A673 (cell line): ENCODE measurements around the gene GLUL. TPM values are rescaled to one million over a fixed set of nuclear protein-coding genes. Genes with fewer than 3 reads are reported as not detected.
A peak's percentile ranks its signal among the peaks of the same experiment; 100 is the strongest.

Experiments used
- BruUV-seq: library from RNA; stranded (reverse); fragments of 400-500 nt; replicated peaks from 2 replicates; lab custom pipeline; 2021; lab: Mats Ljungman, UMichigan
- CTCF ChIA-PET: fragments of 300-600 bp; sonication (Branson Sonifier 250); formaldehyde crosslinking; loops from one replicate; lab custom pipeline; 2022; ENCODE audit warnings: antibody characterized with exemption; lab: Charles Lee
- POLR2A ChIA-PET: fragments of 300-600 bp; sonication (Branson Sonifier 250); formaldehyde crosslinking; loops from one replicate; lab custom pipeline; 2022; ENCODE audit warnings: antibody characterized with exemption; ENCODE audit not compliant: low non-redundant PET; lab: Charles Lee
- DNase-seq: peaks from one replicate; pipeline ENCODE4 v3.0.0-alpha.2; 2015; ENCODE audit warnings: low spot score
- H3K27ac ChIP-seq: fragments of 200-600 bp; sonication (generic); 2 replicates; pipeline ENCODE4 v1.5.1; 2016; ENCODE audit warnings: mixed run types, low read depth, mild to moderate bottlenecking, mixed read lengths, antibody characterized with exemption, low read length; ENCODE audit not compliant: poor library complexity, severe bottlenecking
- H3K27me3 ChIP-seq: fragments of 200-600 bp; sonication (generic); replicated peaks from 2 replicates; pipeline ENCODE4 v1.6.1; 2017; ENCODE audit warnings: mixed run types, low read depth, mild to moderate bottlenecking, mixed read lengths, antibody characterized with exemption, low read length; ENCODE audit not compliant: insufficient read depth, poor library complexity
- H3K36me3 ChIP-seq: fragments of 200-600 bp; sonication (generic); 2 replicates; pipeline ENCODE4 v1.6.1; 2016; ENCODE audit warnings: mixed run types, mild to moderate bottlenecking, mixed read lengths, antibody characterized with exemption, low read length; ENCODE audit not compliant: insufficient read depth, poor library complexity, severe bottlenecking
- H3K4me1 ChIP-seq: fragments of 200-600 bp; sonication (generic); 2 replicates; pipeline ENCODE4 v1.6.1; 2017; ENCODE audit warnings: mixed run types, mild to moderate bottlenecking, mixed read lengths, antibody characterized with exemption, low read length; ENCODE audit not compliant: insufficient read depth, poor library complexity, severe bottlenecking
- H3K4me3 ChIP-seq: fragments of 200-600 bp; sonication (generic); 2 replicates; pipeline ENCODE4 v1.5.1; 2016; ENCODE audit warnings: low read depth, mixed run types, mild to moderate bottlenecking, mixed read lengths, low read length; ENCODE audit not compliant: poor library complexity, severe bottlenecking
- H3K9me3 ChIP-seq: fragments of 200-600 bp; sonication (generic); 2 replicates; pipeline ENCODE4 v1.6.1; 2016; ENCODE audit warnings: mixed run types, low read depth, mild to moderate bottlenecking, mixed read lengths, antibody characterized with exemption, low read length; ENCODE audit not compliant: poor library complexity, severe bottlenecking
- EZH2 ChIP-seq: fragments of 200-600 bp; sonication (generic); IDR thresholded peaks from 2 replicates; pipeline ENCODE4 v1.6.1; 2017; ENCODE audit warnings: borderline replicate concordance, low read depth, mild to moderate bottlenecking, mixed read lengths, antibody characterized with exemption, low read length; ENCODE audit not compliant: poor library complexity, severe bottlenecking
- intact Hi-C: fragments of 100-400 bp; cut with micrococcal nuclease; formaldehyde crosslinking; loops from one replicate; pipeline ENCODE4 v1.10.0; 2022; ENCODE audit not compliant: unreplicated experiment
- total RNA-seq: library from RNA; stranded (reverse); gene quantifications from 2 replicates; pipeline ENCODE4 v1.2.3, GENCODE V29; 2021
- TF ChIP-seq, protein P1 (sequence below): fragments of 300-800, 200-600 bp; sonication (generic); conservative IDR thresholded peaks from 2 replicates; pipeline ENCODE4 v1.5.1; 2017; ENCODE audit warnings: low read depth, mild to moderate bottlenecking, antibody characterized with exemption, low read length, moderate library complexity, mixed read lengths

The GLUL gene
- total RNA-seq, 1 experiment from 2014 or later: 260 TPM

DNA sequence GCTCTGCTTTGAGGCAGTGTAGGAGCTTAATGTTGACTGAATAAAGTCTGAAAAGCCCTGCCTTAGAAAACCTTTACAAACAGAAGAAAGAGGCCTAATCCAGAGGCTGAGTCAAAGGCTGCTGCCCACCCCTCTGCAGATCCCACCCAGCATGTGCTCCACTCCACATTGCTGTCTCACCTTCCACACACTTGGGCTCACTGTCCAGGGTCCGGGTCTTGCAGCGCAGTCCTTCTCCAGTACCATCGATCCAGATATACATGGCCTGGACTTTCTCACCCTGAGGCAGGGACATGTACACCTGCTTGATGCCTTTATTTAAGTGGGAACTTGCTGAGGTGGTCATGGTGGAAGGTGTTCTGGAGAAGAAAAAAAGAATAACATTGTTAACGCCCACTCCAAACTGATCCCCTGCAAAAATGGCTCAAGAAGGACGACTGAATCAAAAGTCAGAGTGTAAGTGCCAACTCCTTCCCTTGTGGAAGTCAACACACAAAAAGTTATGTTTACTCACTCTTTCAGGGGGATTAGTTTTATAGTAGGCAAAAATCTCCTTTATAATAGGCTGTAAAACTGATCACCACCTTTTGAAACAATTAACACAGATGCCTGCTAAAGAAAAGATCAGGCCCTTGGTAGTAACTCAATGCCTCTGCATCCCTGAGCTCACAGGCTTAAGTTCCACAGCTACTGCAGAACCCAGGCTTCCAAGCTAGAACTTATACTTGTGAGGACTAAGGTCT, 3.0 kb downstream of the GLUL start:
- H3K4me3 ChIP-seq: peak overlapping the region; percentile 98
- CTCF ChIA-PET: no interaction called here
- intact Hi-C loops: no loop called here
- H3K27ac ChIP-seq: no peak overlapping the region
- POLR2A ChIA-PET: no interaction called here
- H3K36me3 ChIP-seq: peaks cover 58% of the 10 kb centered on the region
- no peaks in the 10 kb centered on the region for H3K27me3 ChIP-seq
- peaks cover 5% of the 10 kb centered on the region for H3K4me1 ChIP-seq
- TF ChIP-seq EZH2: no peak
- TF ChIP-seq, protein P1, sequence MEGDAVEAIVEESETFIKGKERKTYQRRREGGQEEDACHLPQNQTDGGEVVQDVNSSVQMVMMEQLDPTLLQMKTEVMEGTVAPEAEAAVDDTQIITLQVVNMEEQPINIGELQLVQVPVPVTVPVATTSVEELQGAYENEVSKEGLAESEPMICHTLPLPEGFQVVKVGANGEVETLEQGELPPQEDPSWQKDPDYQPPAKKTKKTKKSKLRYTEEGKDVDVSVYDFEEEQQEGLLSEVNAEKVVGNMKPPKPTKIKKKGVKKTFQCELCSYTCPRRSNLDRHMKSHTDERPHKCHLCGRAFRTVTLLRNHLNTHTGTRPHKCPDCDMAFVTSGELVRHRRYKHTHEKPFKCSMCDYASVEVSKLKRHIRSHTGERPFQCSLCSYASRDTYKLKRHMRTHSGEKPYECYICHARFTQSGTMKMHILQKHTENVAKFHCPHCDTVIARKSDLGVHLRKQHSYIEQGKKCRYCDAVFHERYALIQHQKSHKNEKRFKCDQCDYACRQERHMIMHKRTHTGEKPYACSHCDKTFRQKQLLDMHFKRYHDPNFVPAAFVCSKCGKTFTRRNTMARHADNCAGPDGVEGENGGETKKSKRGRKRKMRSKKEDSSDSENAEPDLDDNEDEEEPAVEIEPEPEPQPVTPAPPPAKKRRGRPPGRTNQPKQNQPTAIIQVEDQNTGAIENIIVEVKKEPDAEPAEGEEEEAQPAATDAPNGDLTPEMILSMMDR: no peak
- no peaks in the 10 kb centered on the region for H3K9me3 ChIP-seq
- BruUV-seq: no TSS peak
- no peak for DNase-seq

DNA sequence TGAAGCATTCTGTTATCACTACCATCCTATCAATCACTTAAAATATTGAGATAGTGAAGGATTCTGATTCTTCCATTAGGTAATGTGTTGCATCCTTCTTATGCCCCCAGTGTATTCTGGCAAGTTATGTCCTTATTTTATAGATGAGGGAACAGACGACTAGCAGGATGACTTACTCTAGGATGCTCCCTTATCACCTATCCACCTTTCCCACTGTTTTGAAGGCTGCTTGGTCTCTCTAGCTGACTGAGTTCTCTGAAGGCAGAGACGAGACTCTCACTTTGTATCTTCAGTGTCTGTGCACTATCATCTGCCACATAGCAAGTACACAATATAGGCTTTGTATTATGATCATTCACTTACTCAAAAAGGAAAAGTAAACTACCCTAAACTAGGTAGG, 4.0 kb downstream of the GLUL start:
- H3K27me3 ChIP-seq: no peaks in the 10 kb centered on the region
- peaks cover 4% of the 10 kb centered on the region for H3K4me1 ChIP-seq
- no peak overlapping the region for H3K27ac ChIP-seq
- ChIA-PET CTCF (no interaction called here), POLR2A (no interaction called here)
- H3K36me3 ChIP-seq: peaks cover 68% of the 10 kb centered on the region
- no peak for TF ChIP-seq EZH2
- no peak overlapping the region for H3K4me3 ChIP-seq
- no peaks in the 10 kb centered on the region for H3K9me3 ChIP-seq
- DNase-seq: no peak
- intact Hi-C loops: no loop called here
- no TSS peak for BruUV-seq

- Histone ChIP-seq H3K4me3 (no peak overlapping the region), H3K9me3 (no peaks in the 10 kb centered on the region), H3K27me3 (no peaks in the 10 kb centered on the region), H3K36me3 (peaks cover 73% of the 10 kb centered on the region), H3K4me1 (no peaks in the 10 kb centered on the region), H3K27ac (no peak overlapping the region)
- no peak for TF ChIP-seq EZH2
- TF ChIP-seq, protein P1: no peak
- no TSS peak for BruUV-seq
- POLR2A ChIA-PET: no interaction called here
- CTCF ChIA-PET: no interaction called here
- intact Hi-C loops: no loop called here
- DNase-seq: no peak
Measured at GRCh38 chr1:182386980-182387379, 4.6 kb downstream of the GLUL start.
